IMR-90 (cell line): ENCODE results near the gene EIF4B. TPM values are rescaled to one million over a fixed set of nuclear protein-coding genes. Genes with fewer than 3 reads are reported as not detected.

Experiments
- ATAC-seq: fragments of 200-7000 bp; cut with Tn5 transposase; 2 replicates; pipeline ENCODE4 v1.9.1; 2020; ENCODE audit warnings: low read depth, mild to moderate bottlenecking, moderate library complexity
- BruUV-seq: library from RNA; stranded (reverse); fragments of 400-500 nt; replicated peaks from 2 replicates; lab custom pipeline; 2021; lab: Mats Ljungman, UMichigan
- CTCF ChIA-PET: fragments of 300-600 bp; formaldehyde crosslinking; extraction: SDS; loops from one replicate; lab custom pipeline; 2021; ENCODE audit warnings: antibody characterized with exemption; lab: Yijun Ruan, JAX
- POLR2A ChIA-PET: fragments of 300-600 bp; sonication (Branson Sonifier 250); formaldehyde crosslinking; loops from one replicate; lab custom pipeline; 2022; ENCODE audit warnings: antibody characterized with exemption; ENCODE audit not compliant: unreplicated experiment; lab: Charles Lee
- DNase-seq: peaks from one replicate; pipeline ENCODE4 v3.0.0; 2013
- H2AFZ ChIP-seq: replicated peaks from 2 replicates; pipeline ENCODE3; 2013; ENCODE audit warnings: low read length, mild to moderate bottlenecking; ENCODE audit not compliant: poor library complexity
- H2AK5ac ChIP-seq: 2 replicates; pipeline ENCODE4 v1.6.1; 2013; ENCODE audit warnings: low read depth, low read length, inconsistent platforms
- H2AK9ac ChIP-seq: replicated peaks from 2 replicates; pipeline ENCODE3; 2013; ENCODE audit warnings: mild to moderate bottlenecking, low read depth, low read length, moderate library complexity; ENCODE audit not compliant: poor library complexity
- H2BK120ac ChIP-seq: 2 replicates; pipeline ENCODE4 v1.6.1; 2013; ENCODE audit warnings: low read depth, low read length, inconsistent platforms
- H2BK15ac ChIP-seq: 3 replicates; pipeline ENCODE4 v1.6.1; 2013; ENCODE audit warnings: low read depth, low read length, inconsistent platforms
- H2BK20ac ChIP-seq: 2 replicates; pipeline ENCODE4 v1.6.1; 2013; ENCODE audit warnings: low read depth, mild to moderate bottlenecking, inconsistent platforms, low read length, moderate library complexity
- H2BK5ac ChIP-seq: 2 replicates; pipeline ENCODE4 v1.6.1; 2013; ENCODE audit warnings: mild to moderate bottlenecking, low read depth, low read length, inconsistent platforms; ENCODE audit not compliant: poor library complexity, severe bottlenecking
- H3K14ac ChIP-seq: replicated peaks from 2 replicates; pipeline ENCODE4 v1.6.1; 2013; ENCODE audit warnings: low read depth, low read length, inconsistent platforms
- H3K18ac ChIP-seq: 2 replicates; pipeline ENCODE4 v1.6.1; 2013; ENCODE audit warnings: low read depth, low read length, control low read depth
- H3K23ac ChIP-seq: 2 replicates; pipeline ENCODE4 v1.6.1; 2013; ENCODE audit warnings: low read depth, low read length, inconsistent platforms
- H3K27ac ChIP-seq: 2 replicates; pipeline ENCODE4 v1.5.1; 2013; ENCODE audit warnings: mild to moderate bottlenecking, control low read depth, low read length; ENCODE audit not compliant: insufficient read depth
- H3K27me3 ChIP-seq: 2 replicates; pipeline ENCODE4 v1.6.1; 2013; ENCODE audit warnings: low read length; ENCODE audit not compliant: control insufficient read depth, insufficient read depth
- H3K36me3 ChIP-seq: 2 replicates; pipeline ENCODE4 v1.6.1; 2013; ENCODE audit warnings: low read length, mixed read lengths; ENCODE audit not compliant: control insufficient read depth, insufficient read depth
- H3K4ac ChIP-seq: 2 replicates; pipeline ENCODE4 v1.6.1; 2013; ENCODE audit warnings: low read depth, low read length, inconsistent platforms
- H3K4me1 ChIP-seq: 2 replicates; pipeline ENCODE4 v1.6.1; 2013; ENCODE audit warnings: low read length, mixed read lengths; ENCODE audit not compliant: control insufficient read depth, insufficient read depth
- H3K4me2 ChIP-seq: 2 replicates; pipeline ENCODE4 v1.6.1; 2013; ENCODE audit warnings: low read depth, mild to moderate bottlenecking, control low read depth, low read length, moderate library complexity
- H3K4me3 ChIP-seq: 2 replicates; pipeline ENCODE4 v1.5.1; 2013; ENCODE audit warnings: low read depth, mild to moderate bottlenecking, control low read depth, low read length, moderate library complexity; ENCODE audit not compliant: insufficient read depth
- H3K56ac ChIP-seq: 2 replicates; pipeline ENCODE4 v1.6.1; 2013; ENCODE audit warnings: low read length, inconsistent platforms; ENCODE audit not compliant: insufficient read depth; ENCODE audit errors: extremely low read depth
- H3K79me1 ChIP-seq, 2 experiments: 2 replicates each; pipeline ENCODE4 v1.6.1; 2013; ENCODE audit warnings: low read length in 2 of 2, inconsistent platforms in 1 of 2, low read depth in 1 of 2
- H3K9ac ChIP-seq: 2 replicates; pipeline ENCODE4 v1.6.1; 2013; ENCODE audit warnings: low read depth, low read length, control low read depth
- H3K9me1 ChIP-seq: 2 replicates; pipeline ENCODE4 v1.6.1; 2013; ENCODE audit warnings: low read length, inconsistent platforms; ENCODE audit not compliant: insufficient read depth
- H3K9me3 ChIP-seq: 2 replicates; pipeline ENCODE4 v1.6.1; 2013; ENCODE audit warnings: low read length; ENCODE audit not compliant: control insufficient read depth, insufficient read depth
- H4K20me1 ChIP-seq: 2 replicates; pipeline ENCODE4 v1.6.1; 2013; ENCODE audit warnings: low read length, inconsistent platforms; ENCODE audit not compliant: insufficient read depth
- H4K5ac ChIP-seq: 2 replicates; pipeline ENCODE4 v1.6.1; 2013; ENCODE audit warnings: mild to moderate bottlenecking, low read depth, low read length, control low read depth
- H4K8ac ChIP-seq, 2 experiments: 2 replicates each; pipeline ENCODE4 v1.6.1; 2013; ENCODE audit warnings: low read depth in 2 of 2, low read length in 2 of 2, control low read depth in 1 of 2, inconsistent platforms in 1 of 2
- H4K91ac ChIP-seq: 2 replicates; pipeline ENCODE4 v1.6.1; 2013; ENCODE audit warnings: low read depth, low read length, inconsistent platforms; ENCODE audit not compliant: insufficient read depth
- BHLHE40 ChIP-seq: fragments of 150-350 bp; IDR thresholded peaks from 2 replicates; pipeline ENCODE4 v1.6.1; 2016; ENCODE audit warnings: mild to moderate bottlenecking, low read depth, low read length
- CEBPB ChIP-seq: IDR thresholded peaks from 2 replicates; pipeline ENCODE4 v1.6.1; 2012; ENCODE audit warnings: low read depth, low read length, improper control_type of control experiment
- CTCF ChIP-seq: conservative IDR thresholded peaks from 2 replicates; pipeline ENCODE4 v1.5.1; 2012; ENCODE audit warnings: mild to moderate bottlenecking, low read depth, low read length, improper control_type of control experiment
- MAFK ChIP-seq: IDR thresholded peaks from 2 replicates; pipeline ENCODE4 v1.6.1; 2012; ENCODE audit warnings: low read depth, low read length, improper control_type of control experiment
- NFE2L2 ChIP-seq: fragments of 150-350 bp; IDR thresholded peaks from 2 replicates; pipeline ENCODE4 v1.6.1; 2016; ENCODE audit warnings: low read depth, mild to moderate bottlenecking, low read length
- POLR2A ChIP-seq: IDR thresholded peaks from 2 replicates; pipeline ENCODE4 v1.6.1; 2012; ENCODE audit warnings: mild to moderate bottlenecking, low read depth, low read length
- WGBS, 2 experiments: methylation state at CpG; one replicate each; pipeline versions ENCODE4 v1.1.5 to v1.1.7; 2013; ENCODE audit warnings: missing lambda C conversion rate in 2 of 2; ENCODE audit not compliant: insufficient read length in 1 of 2; ENCODE audit errors: extremely low coverage in 2 of 2; 5-methylcytosine and 5-hydroxymethylcytosine counted together
- dilution Hi-C: fragments of 300-500 bp; cut with HindIII; formaldehyde crosslinking; loops from one replicate; pipeline ENCODE4 v1.14.3; 2018; ENCODE audit warnings: low sequenced_read_pairs; ENCODE audit not compliant: unreplicated experiment
- in situ Hi-C: fragments of 300-500 bp; cut with MboI; formaldehyde crosslinking; loops from 3 replicates; pipeline ENCODE4 v1.14.3; 2019; ENCODE audit warnings: low sequenced_read_pairs, inconsistent platforms, mixed read lengths
- intact Hi-C: fragments of 100-400 bp; cut with micrococcal nuclease; formaldehyde crosslinking; loops from 2 replicates; pipeline ENCODE4 v1.10.0; 2022
- polyA plus RNA-seq, 3 experiments: library from polyadenylated mRNA; depleted of rRNA; stranded (reverse); fragments of >200 nt; gene quantifications; 2 replicates each; pipeline ENCODE4 v1.2.3, GENCODE V29; 2012; ENCODE audit warnings: low replicate concordance in 1 of 3
- total RNA-seq: library from RNA; depleted of rRNA; stranded (reverse); fragments of >200 nt; gene quantifications from 2 replicates; pipeline ENCODE4 v1.2.3, GENCODE V29; 2012

EIF4B gene
- total and polyA plus RNA-seq, 2 of the 4 experiments (the other 2 are of a cell fraction) = 313 to 671 TPM

- DNase-seq (no peak), ATAC-seq (peak; percentile 1)
- no peak overlapping the region for H2BK120ac ChIP-seq
- peaks cover 17 to 40% of the 10 kb centered on the region in 2 experiments; a peak in 3 of 4 replicates for H3K79me1 ChIP-seq
- H2BK20ac ChIP-seq = no peak overlapping the region; the same call in 1 of the 2 replicates
- H2BK5ac ChIP-seq = peak overlapping the region; percentile 64
- H3K4me1 ChIP-seq = peaks cover 7% of the 10 kb centered on the region
- H3K18ac ChIP-seq = no peak overlapping the region; the same call in 1 of the 2 replicates
- no peaks in the 10 kb centered on the region; the same call in 1 of the 2 replicates for H3K36me3 ChIP-seq
- H2BK15ac ChIP-seq = no peak overlapping the region
- in situ Hi-C loops (no loop called here), intact Hi-C loops (no loop called here), dilution Hi-C loops (no loop called here)
- peak overlapping the region; percentile 68 for H3K23ac ChIP-seq
- peak overlapping the region; percentile 87 for H2AFZ ChIP-seq
- CTCF ChIA-PET = no interaction called here
- peak overlapping the region; percentile 67 to 93 for H4K8ac ChIP-seq
- TF ChIP-seq CEBPB (no peak), BHLHE40 (no peak), POLR2A (no peak), NFE2L2 (no peak), MAFK (no peak; the same call in 1 of the 2 replicates), CTCF (no peak)
- H4K20me1 ChIP-seq = peaks cover 38% of the 10 kb centered on the region
- peak overlapping the region; percentile 55 for H3K4me3 ChIP-seq
- H3K9me1 ChIP-seq = peaks cover 7% of the 10 kb centered on the region
- H3K4me2 ChIP-seq = peak overlapping the region; percentile 21
- peak overlapping the region; percentile 75 for H4K91ac ChIP-seq
- H3K27me3 ChIP-seq = no peaks in the 10 kb centered on the region
- peak overlapping the region; percentile 70 for H4K5ac ChIP-seq
- TSS peak; percentile 94 for BruUV-seq
- H2AK5ac ChIP-seq = peak overlapping the region; percentile 28; the same call in 1 of the 2 replicates
- H3K14ac ChIP-seq = peak overlapping the region; percentile 87
- WGBS, 2 experiments = 0% methylated on average over 2 of the region's 28 CpGs; no CpG with 5 or more reads in 1 of the 2 experiments
- peak overlapping the region; percentile 92 for H2AK9ac ChIP-seq
- H3K9me3 ChIP-seq = no peaks in the 10 kb centered on the region
- peak overlapping the region; percentile 48 for H3K56ac ChIP-seq
- H3K9ac ChIP-seq = peak overlapping the region; percentile 75
- POLR2A ChIA-PET = interaction anchor here (0.5 to 0.7 kb wide), 2 partner anchors 37 to 40 kb away, joined by 3 to 7 read pairs; no protein-coding TSS in a partner anchor
- H3K4ac ChIP-seq = peak overlapping the region; percentile 87
- peak overlapping the region; percentile 66 for H3K27ac ChIP-seq
These were observed 856 bp upstream of the EIF4B start for GRCh38 chr12:53005215-53005985.
